ENCODE measurements around the gene PHACTR1.

Gene PHACTR1

GRCh38 chr6:13038315-13038714, 321.7 kb downstream of the PHACTR1 start:
- no peak for DNase-seq

GRCh38 chr6:13038741-13039190, 322.2 kb downstream of the PHACTR1 start:
- no peak for DNase-seq

GRCh38 chr6:13044390-13044789, 327.8 kb downstream of the PHACTR1 start:
- DNase-seq, result no peak

GRCh38 chr6:13044896-13045295, 328.3 kb downstream of the PHACTR1 start:
- no peak for DNase-seq

GRCh38 chr6:13045676-13046075, 329.1 kb downstream of the PHACTR1 start:
- DNase-seq, result no peak

- no peak for DNase-seq
Measured at GRCh38 chr6:13046084-13046483, 329.5 kb downstream of the PHACTR1 start.

- DNase-seq, result no peak
Measured at GRCh38 chr6:13048113-13048512, 331.5 kb downstream of the PHACTR1 start.

GRCh38 chr6:13049666-13050254, 333.2 kb downstream of the PHACTR1 start:
- no peak for DNase-seq

GRCh38 chr6:13053006-13053461, 336.5 kb downstream of the PHACTR1 start:
- DNase-seq, result no peak

GRCh38 chr6:13058051-13058450, 341.5 kb downstream of the PHACTR1 start:
- DNase-seq, result no peak

- DNase-seq, result no peak
Measured at GRCh38 chr6:13059026-13059425, 342.5 kb downstream of the PHACTR1 start.

- no peak for DNase-seq
Measured at GRCh38 chr6:13063300-13063918, 346.8 kb downstream of the PHACTR1 start.

GRCh38 chr6:13065581-13065980, 349.0 kb downstream of the PHACTR1 start:
- no peak for DNase-seq

GRCh38 chr6:13066050-13066449, 349.5 kb downstream of the PHACTR1 start:
- no peak for DNase-seq

GRCh38 chr6:13066820-13067219, 350.3 kb downstream of the PHACTR1 start:
- no peak for DNase-seq

- no peak for DNase-seq
Measured at GRCh38 chr6:13068586-13069210, 352.1 kb downstream of the PHACTR1 start.

- DNase-seq, result no peak
Measured at GRCh38 chr6:13071550-13072345, 355.2 kb downstream of the PHACTR1 start.

GRCh38 chr6:13072686-13073347, 356.2 kb downstream of the PHACTR1 start:
- DNase-seq, result no peak

GRCh38 chr6:13074415-13075140, 358.0 kb downstream of the PHACTR1 start:
- DNase-seq, result no peak

GRCh38 chr6:13075141-13075845, 358.7 kb downstream of the PHACTR1 start:
- no peak for DNase-seq

- no peak for DNase-seq
Measured at GRCh38 chr6:13076575-13076974, 360.0 kb downstream of the PHACTR1 start.

GRCh38 chr6:13077117-13077516, 360.6 kb downstream of the PHACTR1 start:
- no peak for DNase-seq

Data from stimulated activated CD4-positive, alpha-beta T cell treated with anti-CD3 and anti-CD28 coated beads, Interleukin-15, amount 100 ng/mL, for 24 hours (primary cell).